GM23338 (cell line): Measurements from ENCODE around the gene NT5C1A.

Source experiments
- CREB1 ChIP-seq: fragments of 250-450 bp; sonication (Bioruptor Pico); IDR thresholded peaks from 2 replicates; pipeline ENCODE4 v1.5.0; 2020; ENCODE audit warnings: low read depth, mild to moderate bottlenecking, moderate library complexity
- EZH2 ChIP-seq: fragments of 200-600 bp; sonication (generic); IDR thresholded peaks from one replicate; pipeline ENCODE4 v1.8.0; 2017; ENCODE audit warnings: antibody characterized with exemption, mild to moderate bottlenecking, low read depth; ENCODE audit not compliant: unreplicated experiment
- EZH2phosphoT487 ChIP-seq: fragments of 200-600 bp; sonication (generic); IDR thresholded peaks from one replicate; pipeline ENCODE4 v1.8.1; 2018; ENCODE audit warnings: antibody characterized with exemption; ENCODE audit not compliant: unreplicated experiment
- JUNB ChIP-seq: IDR thresholded peaks from one replicate; pipeline ENCODE4 v1.6.1; 2016; ENCODE audit warnings: antibody characterized with exemption; ENCODE audit not compliant: unreplicated experiment
- POLR2AphosphoS5 ChIP-seq: IDR thresholded peaks from 2 replicates; pipeline ENCODE4 v1.6.1; 2016; ENCODE audit warnings: antibody characterized with exemption, low read depth
- STAT1 ChIP-seq: IDR thresholded peaks from one replicate; pipeline ENCODE4 v1.6.1; 2016; ENCODE audit warnings: antibody characterized with exemption; ENCODE audit not compliant: unreplicated experiment
- TF ChIP-seq, protein P1 (sequence below), 2 experiments: fragments of 200-600 bp in 1 of 2; sonication (generic) in 1 of 2; conservative IDR thresholded peaks; 2 replicates each; pipeline versions ENCODE4 v1.5.1 to v1.6.1; 2016 to 2017; ENCODE audit warnings: antibody characterized with exemption in 2 of 2, low read depth in 2 of 2, mild to moderate bottlenecking in 2 of 2, moderate library complexity in 1 of 2
- TF ChIP-seq, protein P2 (sequence below): IDR thresholded peaks from one replicate; pipeline ENCODE4 v1.6.1; 2018; ENCODE audit warnings: antibody characterized with exemption; ENCODE audit not compliant: unreplicated experiment
- TF ChIP-seq, protein P3 (sequence below): IDR thresholded peaks from 2 replicates; pipeline ENCODE4 v1.6.1; 2016; ENCODE audit warnings: antibody characterized with exemption

DNA sequence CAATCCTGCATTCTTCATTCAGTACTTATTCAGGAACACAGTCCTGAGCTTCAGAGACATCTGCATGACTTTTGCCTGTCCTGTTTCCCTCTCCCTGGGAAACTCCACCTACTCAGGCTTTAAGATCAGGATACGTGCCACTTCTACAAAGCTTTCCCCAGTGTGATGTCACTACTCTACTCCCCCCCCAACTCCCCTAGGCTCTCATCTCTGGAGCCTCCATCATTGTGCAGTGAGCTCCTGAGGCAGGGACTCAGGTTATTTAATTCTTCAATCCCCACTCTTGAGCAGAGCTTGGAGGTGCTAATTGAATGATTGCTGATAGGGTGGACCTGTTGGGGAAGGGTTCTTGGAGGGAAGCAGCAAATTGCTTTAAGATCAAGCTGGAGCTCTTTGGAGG lies 1.2 kb downstream of the NT5C1A start:
- TF ChIP-seq, protein P1, sequence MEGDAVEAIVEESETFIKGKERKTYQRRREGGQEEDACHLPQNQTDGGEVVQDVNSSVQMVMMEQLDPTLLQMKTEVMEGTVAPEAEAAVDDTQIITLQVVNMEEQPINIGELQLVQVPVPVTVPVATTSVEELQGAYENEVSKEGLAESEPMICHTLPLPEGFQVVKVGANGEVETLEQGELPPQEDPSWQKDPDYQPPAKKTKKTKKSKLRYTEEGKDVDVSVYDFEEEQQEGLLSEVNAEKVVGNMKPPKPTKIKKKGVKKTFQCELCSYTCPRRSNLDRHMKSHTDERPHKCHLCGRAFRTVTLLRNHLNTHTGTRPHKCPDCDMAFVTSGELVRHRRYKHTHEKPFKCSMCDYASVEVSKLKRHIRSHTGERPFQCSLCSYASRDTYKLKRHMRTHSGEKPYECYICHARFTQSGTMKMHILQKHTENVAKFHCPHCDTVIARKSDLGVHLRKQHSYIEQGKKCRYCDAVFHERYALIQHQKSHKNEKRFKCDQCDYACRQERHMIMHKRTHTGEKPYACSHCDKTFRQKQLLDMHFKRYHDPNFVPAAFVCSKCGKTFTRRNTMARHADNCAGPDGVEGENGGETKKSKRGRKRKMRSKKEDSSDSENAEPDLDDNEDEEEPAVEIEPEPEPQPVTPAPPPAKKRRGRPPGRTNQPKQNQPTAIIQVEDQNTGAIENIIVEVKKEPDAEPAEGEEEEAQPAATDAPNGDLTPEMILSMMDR (conservative IDR thresholded peaks at IDR 0.05; ENCODE audit: low read depth in 2 of 2), result no peak
- TF ChIP-seq, protein P2, sequence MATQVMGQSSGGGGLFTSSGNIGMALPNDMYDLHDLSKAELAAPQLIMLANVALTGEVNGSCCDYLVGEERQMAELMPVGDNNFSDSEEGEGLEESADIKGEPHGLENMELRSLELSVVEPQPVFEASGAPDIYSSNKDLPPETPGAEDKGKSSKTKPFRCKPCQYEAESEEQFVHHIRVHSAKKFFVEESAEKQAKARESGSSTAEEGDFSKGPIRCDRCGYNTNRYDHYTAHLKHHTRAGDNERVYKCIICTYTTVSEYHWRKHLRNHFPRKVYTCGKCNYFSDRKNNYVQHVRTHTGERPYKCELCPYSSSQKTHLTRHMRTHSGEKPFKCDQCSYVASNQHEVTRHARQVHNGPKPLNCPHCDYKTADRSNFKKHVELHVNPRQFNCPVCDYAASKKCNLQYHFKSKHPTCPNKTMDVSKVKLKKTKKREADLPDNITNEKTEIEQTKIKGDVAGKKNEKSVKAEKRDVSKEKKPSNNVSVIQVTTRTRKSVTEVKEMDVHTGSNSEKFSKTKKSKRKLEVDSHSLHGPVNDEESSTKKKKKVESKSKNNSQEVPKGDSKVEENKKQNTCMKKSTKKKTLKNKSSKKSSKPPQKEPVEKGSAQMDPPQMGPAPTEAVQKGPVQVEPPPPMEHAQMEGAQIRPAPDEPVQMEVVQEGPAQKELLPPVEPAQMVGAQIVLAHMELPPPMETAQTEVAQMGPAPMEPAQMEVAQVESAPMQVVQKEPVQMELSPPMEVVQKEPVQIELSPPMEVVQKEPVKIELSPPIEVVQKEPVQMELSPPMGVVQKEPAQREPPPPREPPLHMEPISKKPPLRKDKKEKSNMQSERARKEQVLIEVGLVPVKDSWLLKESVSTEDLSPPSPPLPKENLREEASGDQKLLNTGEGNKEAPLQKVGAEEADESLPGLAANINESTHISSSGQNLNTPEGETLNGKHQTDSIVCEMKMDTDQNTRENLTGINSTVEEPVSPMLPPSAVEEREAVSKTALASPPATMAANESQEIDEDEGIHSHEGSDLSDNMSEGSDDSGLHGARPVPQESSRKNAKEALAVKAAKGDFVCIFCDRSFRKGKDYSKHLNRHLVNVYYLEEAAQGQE, result no peak
- TF ChIP-seq, protein P3, sequence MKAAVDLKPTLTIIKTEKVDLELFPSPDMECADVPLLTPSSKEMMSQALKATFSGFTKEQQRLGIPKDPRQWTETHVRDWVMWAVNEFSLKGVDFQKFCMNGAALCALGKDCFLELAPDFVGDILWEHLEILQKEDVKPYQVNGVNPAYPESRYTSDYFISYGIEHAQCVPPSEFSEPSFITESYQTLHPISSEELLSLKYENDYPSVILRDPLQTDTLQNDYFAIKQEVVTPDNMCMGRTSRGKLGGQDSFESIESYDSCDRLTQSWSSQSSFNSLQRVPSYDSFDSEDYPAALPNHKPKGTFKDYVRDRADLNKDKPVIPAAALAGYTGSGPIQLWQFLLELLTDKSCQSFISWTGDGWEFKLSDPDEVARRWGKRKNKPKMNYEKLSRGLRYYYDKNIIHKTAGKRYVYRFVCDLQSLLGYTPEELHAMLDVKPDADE, result no peak
- TF ChIP-seq CREB1 (CRISPR knock-in tag) (no peak), STAT1 (no peak), POLR2AphosphoS5 (no peak), EZH2 (no peak), JUNB (no peak), EZH2phosphoT487 (no peak)
